GM18505 (cell line): ENCODE data around the gene PAK1IP1.
"Not testable (repeated sequence)": the region's sequence is repeated elsewhere in the genome, so short reads cannot be mapped to it uniquely, and the experiment has no call there.

Experiments used
- ATAC-seq: cut with Tn5 transposase; IDR thresholded peaks from one replicate; pipeline ENCODE4 v1.9.1; 2021; ENCODE audit not compliant: unreplicated experiment
- POLR2A ChIP-seq: IDR thresholded peaks from 4 replicates; pipeline ENCODE4 v1.6.1; 2011; ENCODE audit warnings: borderline replicate concordance; ENCODE audit not compliant: insufficient read depth, insufficient read length; ENCODE audit errors: extremely low read depth

PAK1IP1 gene, protein sequence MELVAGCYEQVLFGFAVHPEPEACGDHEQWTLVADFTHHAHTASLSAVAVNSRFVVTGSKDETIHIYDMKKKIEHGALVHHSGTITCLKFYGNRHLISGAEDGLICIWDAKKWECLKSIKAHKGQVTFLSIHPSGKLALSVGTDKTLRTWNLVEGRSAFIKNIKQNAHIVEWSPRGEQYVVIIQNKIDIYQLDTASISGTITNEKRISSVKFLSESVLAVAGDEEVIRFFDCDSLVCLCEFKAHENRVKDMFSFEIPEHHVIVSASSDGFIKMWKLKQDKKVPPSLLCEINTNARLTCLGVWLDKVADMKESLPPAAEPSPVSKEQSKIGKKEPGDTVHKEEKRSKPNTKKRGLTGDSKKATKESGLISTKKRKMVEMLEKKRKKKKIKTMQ

DNA sequence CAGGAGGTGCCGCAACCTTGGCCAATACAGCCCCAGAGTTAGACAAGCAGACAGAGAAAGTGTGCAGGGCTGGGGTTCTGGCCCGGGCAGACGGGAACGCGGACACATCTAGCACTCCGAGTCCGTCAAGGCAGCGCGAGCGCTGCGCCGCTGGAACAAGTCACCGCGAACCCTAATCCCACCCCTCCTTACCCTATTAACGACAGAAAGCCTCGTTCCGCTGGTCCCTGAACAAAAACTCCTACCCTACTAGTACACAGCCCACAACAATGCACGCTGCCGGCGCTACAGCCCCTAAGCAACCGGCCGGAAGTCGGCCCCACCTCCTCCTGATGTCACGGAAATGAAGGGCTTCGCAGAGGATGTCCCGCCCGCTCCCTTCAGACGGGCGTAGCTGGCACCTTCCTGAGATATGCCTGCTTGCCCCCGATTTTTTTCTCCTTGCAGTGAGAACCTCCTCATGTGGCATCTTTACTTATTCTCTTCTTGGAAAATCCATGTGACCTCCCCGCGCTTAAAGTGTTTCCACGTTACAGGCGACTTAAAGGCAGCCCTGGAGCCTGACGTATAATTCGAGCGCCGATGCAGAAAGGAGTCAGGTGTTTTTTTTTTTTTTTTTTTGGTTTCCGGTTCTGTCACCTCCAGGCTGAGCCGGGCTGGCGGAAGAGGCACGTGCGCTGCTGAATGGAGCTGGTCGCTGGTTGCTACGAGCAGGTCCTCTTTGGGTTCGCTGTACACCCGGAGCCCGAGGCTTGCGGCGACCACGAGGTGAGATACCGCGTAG is at the start of gene PAK1IP1, which contains the start of gene C6orf52:
Gene PAK1IP1 (plus strand): TSS at position 671 of the 784 bp plus-strand sequence. CDS start 14 bp downstream, at position 685.
Gene C6orf52 (minus strand): TSS at position 315 of the 784 bp plus-strand sequence. CDS start 7,066 bp downstream, outside the sequence.
- peak; percentile 92 for TF ChIP-seq POLR2A
- peak; percentile 98 for ATAC-seq

- no peak for ATAC-seq
- TF ChIP-seq POLR2A: no peak
Observed at GRCh38 chr6:10655508-10656055, 39.2 kb upstream of the PAK1IP1 start.

DNA sequence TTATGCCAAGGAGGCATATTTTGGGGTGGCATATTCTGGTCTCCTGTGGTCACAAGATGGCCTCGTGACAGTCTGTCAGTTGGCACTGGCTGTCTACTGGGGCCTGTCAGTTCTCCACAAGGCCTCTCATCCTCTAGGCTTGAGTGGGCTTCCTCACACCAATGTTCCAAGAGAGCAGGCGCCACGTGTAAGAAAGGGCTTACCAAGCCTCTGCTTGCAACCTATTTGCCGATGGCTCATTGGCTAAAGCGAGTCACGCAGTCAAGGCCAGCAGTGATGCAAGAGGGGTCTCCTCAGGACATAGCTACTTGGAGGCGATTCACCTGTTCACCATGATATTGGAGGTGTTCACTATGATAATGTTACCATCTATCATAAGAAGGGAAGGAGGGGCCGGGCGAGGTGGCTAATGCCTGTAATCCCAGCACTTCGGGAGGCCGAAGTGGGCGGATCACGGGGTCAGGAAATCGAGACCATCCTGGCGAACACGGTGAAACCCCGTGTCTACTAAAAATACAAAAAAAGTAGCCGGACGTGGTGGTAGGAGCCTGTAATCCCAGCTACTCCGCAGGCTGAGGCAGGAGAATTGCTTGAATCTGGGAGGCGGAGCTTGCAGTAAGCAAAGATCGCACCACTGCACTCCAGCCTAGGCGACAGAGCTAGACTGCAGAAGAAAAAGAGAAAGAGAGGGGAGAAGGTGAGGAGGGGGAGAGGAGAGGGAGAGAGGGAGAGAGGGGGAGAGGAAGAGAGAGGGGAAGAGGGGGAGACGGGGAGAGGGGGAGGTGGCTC is 35.7 kb upstream of the PAK1IP1 start:
- no peak for ATAC-seq
- TF ChIP-seq POLR2A: no peak

GRCh38 chr6:10659699-10660348 is 34.9 kb upstream of the PAK1IP1 start:
- no peak for TF ChIP-seq POLR2A
- no peak for ATAC-seq

DNA sequence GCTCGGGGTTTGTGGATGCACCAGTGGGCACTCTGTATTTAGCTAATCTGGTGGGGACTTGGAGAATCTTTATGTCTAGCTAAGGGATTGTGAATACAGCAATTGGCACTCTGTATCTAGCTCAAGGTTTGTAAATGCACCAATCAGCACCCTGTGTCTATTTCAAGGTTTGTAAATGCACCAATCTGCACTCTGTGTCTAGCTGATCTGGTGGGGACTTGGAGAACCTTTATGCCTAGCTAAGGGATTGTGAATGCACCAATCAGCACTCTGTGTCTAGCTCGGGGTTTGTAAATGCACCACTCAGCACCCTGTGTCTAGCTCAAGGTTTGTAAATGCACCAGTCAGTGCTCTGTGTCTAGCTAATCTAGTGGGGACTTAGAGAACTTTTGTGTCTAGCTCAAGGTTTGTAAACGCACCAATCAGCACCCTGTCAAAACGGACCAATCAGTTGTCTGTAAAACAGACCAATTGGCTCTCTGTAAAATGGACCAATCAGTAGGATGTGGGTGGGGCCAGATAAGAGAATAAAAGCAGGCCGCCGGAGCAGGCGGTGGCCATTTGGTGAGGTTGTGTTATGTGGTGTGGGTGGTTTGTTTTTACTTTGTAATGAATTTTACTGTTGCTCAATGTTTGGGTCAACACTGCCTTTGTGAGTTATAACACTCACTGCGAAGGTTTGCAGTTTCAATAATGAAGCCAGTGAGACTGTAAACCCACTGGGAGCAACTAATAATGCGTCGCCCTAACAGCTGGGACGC is 34.2 kb upstream of the PAK1IP1 start:
- ATAC-seq: not testable (repeated sequence)

- no peak for TF ChIP-seq POLR2A
- no peak for ATAC-seq
Observed at GRCh38 chr6:10662207-10662606, 32.6 kb upstream of the PAK1IP1 start.

DNA sequence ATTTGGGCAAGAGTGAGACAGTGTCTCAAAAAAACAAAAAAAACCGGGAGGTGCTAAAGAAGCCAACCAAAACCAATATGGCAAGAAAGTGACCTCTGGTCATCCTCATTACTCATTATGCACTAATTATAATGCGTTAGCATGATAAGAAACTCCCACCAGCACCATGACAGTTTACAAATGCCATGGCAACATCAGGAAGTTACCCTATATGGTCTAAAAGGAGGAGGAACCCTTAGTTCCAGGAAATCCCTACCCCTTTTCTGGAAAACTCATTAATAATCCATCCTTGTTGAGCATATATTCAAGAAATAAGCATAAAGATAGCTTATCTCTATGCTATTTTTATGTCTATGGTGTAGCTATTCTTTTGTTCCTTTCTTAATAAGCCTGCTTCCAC is 32.0 kb upstream of the PAK1IP1 start:
- ATAC-seq: no peak
- TF ChIP-seq POLR2A: no peak

DNA sequence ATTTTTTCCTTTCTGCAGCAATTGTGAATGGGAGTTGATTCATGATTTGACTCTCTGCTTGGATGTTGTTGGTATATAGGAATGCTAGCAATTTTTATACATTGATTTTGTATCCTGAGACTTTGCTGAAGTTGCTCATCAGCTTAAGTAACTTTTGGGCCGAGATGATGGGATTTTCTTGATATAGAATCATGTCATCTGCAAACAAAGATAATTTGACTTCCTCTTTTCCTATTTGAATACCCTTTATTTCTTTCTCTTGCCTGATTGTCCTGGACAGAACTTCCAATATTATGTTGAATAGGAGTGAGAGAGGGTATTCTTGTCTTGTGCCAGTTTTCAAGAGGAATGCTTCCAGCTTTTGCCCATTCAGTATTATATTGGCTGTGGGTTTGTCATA is 29.2 kb upstream of the PAK1IP1 start:
- ATAC-seq: not testable (repeated sequence)

DNA sequence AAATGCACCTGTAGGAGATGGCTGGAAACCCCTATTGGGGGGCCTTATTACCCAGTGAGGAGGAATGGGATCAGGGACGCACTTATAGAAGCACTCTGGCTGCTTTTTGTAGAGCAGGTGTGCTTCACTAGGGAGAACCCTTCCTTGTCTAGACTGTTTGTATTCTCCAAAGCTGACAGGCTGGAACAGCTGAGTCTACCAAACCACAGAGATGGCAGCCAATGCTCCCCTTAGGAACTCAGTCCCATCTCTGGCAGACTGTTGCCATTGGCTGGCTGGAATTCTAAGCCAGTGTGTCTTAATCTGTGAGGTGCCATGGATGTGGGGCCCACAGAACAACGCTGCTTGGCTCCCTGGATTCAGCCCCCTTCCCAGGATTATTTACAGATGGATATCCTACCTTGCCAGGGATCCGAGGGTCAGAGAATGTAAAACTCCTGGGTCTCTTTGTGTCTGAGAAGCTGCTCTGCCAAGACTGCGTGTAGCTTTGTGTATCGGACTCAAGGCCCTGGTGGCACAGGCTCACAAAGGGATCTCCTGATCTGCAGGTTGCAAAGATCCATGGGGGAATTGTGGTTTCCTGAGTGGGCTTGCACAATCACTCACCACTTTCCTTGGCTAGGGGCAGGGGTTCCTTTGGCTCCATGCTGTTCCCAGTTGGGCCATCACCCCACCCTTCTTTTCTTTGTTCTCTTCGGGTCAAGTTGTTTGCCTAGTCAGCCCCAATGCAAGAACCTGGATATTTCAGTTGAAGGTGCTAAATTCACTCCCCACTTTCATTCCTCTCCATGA is 26.4 kb upstream of the PAK1IP1 start:
- no peak for ATAC-seq
- no peak for TF ChIP-seq POLR2A

DNA sequence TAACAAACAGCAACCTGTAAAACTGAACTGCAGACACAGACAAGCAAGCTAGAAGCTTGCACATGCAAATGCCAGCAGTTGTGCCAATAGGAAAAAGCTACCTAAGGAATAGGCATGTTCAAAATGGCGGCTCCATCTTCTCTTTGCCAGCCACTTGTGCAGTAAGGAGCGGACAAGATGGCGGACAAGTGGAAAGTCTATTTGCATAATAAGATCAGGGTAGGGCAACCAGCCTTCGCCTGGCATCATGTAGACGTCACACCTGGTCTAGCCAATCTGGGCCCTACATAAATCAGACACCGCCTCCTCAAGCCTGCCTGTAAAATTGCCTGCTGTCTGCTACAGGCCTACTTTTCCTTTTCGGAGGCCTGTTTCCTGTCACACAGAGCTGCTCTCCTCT is 18.4 kb upstream of the PAK1IP1 start:
- no peak for TF ChIP-seq POLR2A
- ATAC-seq: no peak

DNA sequence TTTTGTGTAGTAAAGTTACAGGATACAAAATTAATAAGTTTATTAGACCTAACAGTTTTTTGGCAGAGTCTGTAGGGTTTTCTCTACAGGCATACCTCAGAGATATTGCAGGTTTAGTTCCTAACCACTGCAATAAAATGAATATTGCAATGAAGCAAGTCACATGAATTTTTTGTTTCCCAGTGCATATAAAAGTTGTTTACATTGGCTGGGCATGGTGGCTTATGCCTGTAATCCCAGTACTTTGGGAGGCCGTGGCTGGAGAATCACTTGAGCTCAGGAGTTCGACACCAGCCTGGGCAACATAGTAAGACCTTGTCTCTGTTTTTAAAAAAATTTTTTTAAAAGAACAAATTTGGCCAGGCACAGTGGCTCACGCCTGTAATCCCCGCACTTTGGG is 16.3 kb upstream of the PAK1IP1 start:
- no peak for ATAC-seq

More for the DNA sequence above, 16.3 kb upstream of the PAK1IP1 start:
- no peak for TF ChIP-seq POLR2A
